T-helper 2 cell treated with Interferon-gamma antibody and Interleukin-4, amounts not matched to agents 5 μg/mL and 100 μg/mL, for 36 hours (primary cell): ENCODE results near the gene RGL1.

Source experiments
- DNase-seq: peaks from one replicate; pipeline ENCODE4 v3.0.0; 2021; ENCODE audit warnings: low spot score
- H3K27ac Mint-ChIP-seq: one replicate; pipeline ENCODE4 v1.8.0; 2021; ENCODE audit warnings: mild to moderate bottlenecking, mixed read lengths
- H3K27me3 Mint-ChIP-seq: one replicate; pipeline ENCODE4 v1.8.0; 2021; ENCODE audit warnings: low read depth, mixed read lengths
- H3K36me3 Mint-ChIP-seq: one replicate; pipeline ENCODE4 v1.8.0; 2021; ENCODE audit warnings: low read depth, mixed read lengths
- H3K4me1 Mint-ChIP-seq: one replicate; pipeline ENCODE4 v1.8.0; 2021; ENCODE audit warnings: low read depth, mixed read lengths
- H3K4me3 Mint-ChIP-seq: one replicate; pipeline ENCODE4 v1.8.0; 2022; ENCODE audit warnings: mild to moderate bottlenecking, moderate library complexity, mixed read lengths
- H3K9me3 Mint-ChIP-seq: one replicate; pipeline ENCODE4 v1.8.0; 2021; ENCODE audit warnings: mixed read lengths

Gene RGL1

DNA sequence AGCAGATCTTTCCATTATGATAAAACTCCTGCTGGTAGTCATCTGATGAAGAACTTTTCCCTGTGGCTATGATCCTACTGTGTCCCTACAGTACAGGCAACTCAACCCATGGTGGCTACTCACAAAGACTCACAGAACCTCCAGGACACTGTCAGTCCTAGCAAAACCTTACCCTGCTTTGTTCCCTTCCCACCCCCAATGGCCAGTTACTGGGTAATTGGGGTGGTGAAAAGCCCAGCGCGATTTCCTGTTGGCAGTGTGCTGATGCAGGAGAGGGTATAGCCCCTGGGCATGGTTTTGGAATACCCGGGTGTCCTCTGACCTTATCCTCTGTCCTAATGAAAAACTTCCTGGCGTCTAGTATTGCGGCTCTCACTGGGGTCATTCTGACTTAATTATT lies 533 bp upstream of the RGL1 start:
- DNase-seq = no peak
- H3K27me3 Mint-ChIP-seq = peaks cover 24% of the 10 kb centered on the region
- peaks cover 13% of the 10 kb centered on the region for H3K4me1 Mint-ChIP-seq
- H3K27ac Mint-ChIP-seq = no peak overlapping the region
- peaks cover 30% of the 10 kb centered on the region for H3K9me3 Mint-ChIP-seq
- peak overlapping the region; percentile 22 for H3K4me3 Mint-ChIP-seq
- H3K36me3 Mint-ChIP-seq = peaks cover 5% of the 10 kb centered on the region

- no peak overlapping the region for H3K27ac Mint-ChIP-seq
- H3K36me3 Mint-ChIP-seq = peaks cover 5% of the 10 kb centered on the region
- H3K27me3 Mint-ChIP-seq = peaks cover 24% of the 10 kb centered on the region
- H3K4me3 Mint-ChIP-seq = peak overlapping the region; percentile 6
- H3K9me3 Mint-ChIP-seq = peaks cover 13% of the 10 kb centered on the region
- no peak for DNase-seq
- peaks cover 13% of the 10 kb centered on the region for H3K4me1 Mint-ChIP-seq
Measured at GRCh38 chr1:183806125-183806524, 1.2 kb downstream of the RGL1 start.

- Mint-ChIP-seq H3K27ac (no peak overlapping the region), H3K9me3 (peaks cover 7% of the 10 kb centered on the region), H3K27me3 (peaks cover 24% of the 10 kb centered on the region), H3K4me1 (peaks cover 13% of the 10 kb centered on the region), H3K4me3 (no peak overlapping the region), H3K36me3 (peaks cover 3% of the 10 kb centered on the region)
- DNase-seq = no peak
Measured at GRCh38 chr1:183806675-183807074, 1.8 kb downstream of the RGL1 start.

DNA sequence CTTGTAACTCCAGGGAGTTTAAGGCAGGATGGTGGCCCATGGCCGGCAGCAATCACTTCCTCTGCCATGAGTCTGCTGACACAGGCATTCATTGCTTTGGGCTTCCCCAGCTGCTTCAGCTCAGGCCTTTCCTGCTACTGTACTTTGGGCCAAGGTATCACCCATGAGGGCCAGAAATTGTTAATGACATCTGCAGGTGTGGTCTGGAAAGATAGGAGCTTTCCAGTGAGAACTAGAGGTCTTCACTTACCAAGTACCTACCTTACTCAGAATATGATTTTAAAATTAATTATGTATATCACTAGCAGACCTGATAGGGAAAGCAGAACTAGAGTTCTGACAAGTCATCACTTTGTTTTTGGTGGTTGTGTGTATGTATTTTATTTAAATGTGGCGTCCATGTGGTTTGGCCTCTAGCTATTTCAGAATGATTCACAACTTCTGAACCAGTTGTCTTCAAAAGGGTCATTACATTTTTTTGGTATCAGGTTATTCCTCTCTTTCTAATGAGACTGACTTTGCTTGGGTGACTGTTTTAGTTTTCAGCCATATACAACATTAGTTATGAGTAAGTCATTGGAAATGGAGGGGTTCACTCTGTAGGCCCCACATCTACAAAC lies 2.7 kb downstream of the RGL1 start:
- Mint-ChIP-seq H3K27ac (no peak overlapping the region), H3K27me3 (peaks cover 24% of the 10 kb centered on the region), H3K36me3 (no peaks in the 10 kb centered on the region), H3K9me3 (no peaks in the 10 kb centered on the region), H3K4me1 (peaks cover 13% of the 10 kb centered on the region), H3K4me3 (no peak overlapping the region)
- no peak for DNase-seq

- DNase-seq = no peak
- no peak overlapping the region for H3K27ac Mint-ChIP-seq
- H3K27me3 Mint-ChIP-seq = peaks cover 21% of the 10 kb centered on the region
- no peaks in the 10 kb centered on the region for H3K9me3 Mint-ChIP-seq
- no peak overlapping the region for H3K4me3 Mint-ChIP-seq
- no peaks in the 10 kb centered on the region for H3K36me3 Mint-ChIP-seq
- H3K4me1 Mint-ChIP-seq = peaks cover 13% of the 10 kb centered on the region
Measured at GRCh38 chr1:183808296-183809027, 3.5 kb downstream of the RGL1 start.

GRCh38 chr1:183810121-183810520 lies 5.2 kb downstream of the RGL1 start:
- Mint-ChIP-seq H3K9me3 (no peaks in the 10 kb centered on the region), H3K36me3 (no peaks in the 10 kb centered on the region), H3K4me3 (no peak overlapping the region), H3K4me1 (peaks cover 11% of the 10 kb centered on the region), H3K27me3 (peaks cover 9% of the 10 kb centered on the region), H3K27ac (no peak overlapping the region)
- no peak for DNase-seq

DNA sequence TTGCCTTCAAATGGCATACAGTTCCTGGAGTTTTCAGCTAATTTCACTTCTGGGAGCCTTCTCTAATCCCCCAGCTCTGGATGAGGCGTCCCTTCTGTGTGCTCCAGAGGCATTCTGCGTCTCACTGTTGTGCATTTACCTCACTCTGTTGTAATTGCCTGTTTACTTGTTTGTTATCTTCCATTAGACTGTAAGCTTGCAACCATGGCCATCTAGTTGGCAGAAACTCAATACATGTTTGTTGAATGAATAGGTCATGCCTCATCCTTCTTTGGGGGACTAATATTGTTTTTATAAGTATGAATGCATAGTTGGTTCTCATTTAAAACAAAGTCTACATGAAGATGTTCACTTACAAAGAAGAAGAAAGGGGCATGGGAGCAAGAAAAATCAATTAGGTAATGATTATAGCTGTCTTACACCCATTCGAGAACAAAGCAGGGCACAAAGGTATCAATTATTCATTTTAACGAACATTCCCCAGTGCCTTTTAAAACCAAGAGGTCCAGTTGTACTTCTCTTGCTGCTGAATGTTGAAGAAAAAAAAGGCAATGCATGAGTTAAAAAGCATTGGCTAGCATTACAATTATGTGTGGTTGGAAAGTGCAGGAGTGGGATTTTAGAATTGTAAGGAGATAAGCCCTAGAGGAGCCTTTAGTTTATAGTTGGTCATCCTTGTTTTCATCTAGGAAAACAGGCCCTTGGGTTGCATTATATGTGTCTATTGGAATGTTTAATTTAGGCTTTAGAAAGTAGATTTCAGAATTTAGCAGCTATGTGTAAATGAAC lies 6.0 kb downstream of the RGL1 start:
- H3K4me1 Mint-ChIP-seq = peaks cover 5% of the 10 kb centered on the region
- H3K9me3 Mint-ChIP-seq = no peaks in the 10 kb centered on the region
- no peak overlapping the region for H3K4me3 Mint-ChIP-seq
- no peaks in the 10 kb centered on the region for H3K36me3 Mint-ChIP-seq
- no peak for DNase-seq
- peaks cover 3% of the 10 kb centered on the region for H3K27me3 Mint-ChIP-seq
- no peak overlapping the region for H3K27ac Mint-ChIP-seq

DNA sequence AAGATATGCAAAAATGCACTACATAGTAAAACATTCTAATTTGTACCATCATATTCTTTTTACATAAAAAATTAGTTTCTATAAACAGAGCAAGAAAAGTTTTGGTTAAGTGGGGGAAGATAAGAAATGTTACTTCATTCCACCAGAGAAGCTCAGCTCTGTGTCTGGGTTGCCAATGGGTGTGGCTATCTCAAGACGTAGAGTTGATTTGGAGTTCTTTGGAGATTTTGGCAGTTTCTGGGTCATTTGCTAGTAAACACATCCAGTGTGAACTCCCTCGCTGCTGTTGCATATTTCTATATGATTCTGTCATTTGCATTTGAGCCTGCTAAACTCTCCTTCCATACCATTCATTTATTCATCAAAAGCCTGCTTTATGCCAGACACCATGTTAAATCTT lies 7.2 kb downstream of the RGL1 start:
- Mint-ChIP-seq H3K27ac (no peak overlapping the region), H3K4me3 (no peak overlapping the region)
- DNase-seq = no peak

DNA sequence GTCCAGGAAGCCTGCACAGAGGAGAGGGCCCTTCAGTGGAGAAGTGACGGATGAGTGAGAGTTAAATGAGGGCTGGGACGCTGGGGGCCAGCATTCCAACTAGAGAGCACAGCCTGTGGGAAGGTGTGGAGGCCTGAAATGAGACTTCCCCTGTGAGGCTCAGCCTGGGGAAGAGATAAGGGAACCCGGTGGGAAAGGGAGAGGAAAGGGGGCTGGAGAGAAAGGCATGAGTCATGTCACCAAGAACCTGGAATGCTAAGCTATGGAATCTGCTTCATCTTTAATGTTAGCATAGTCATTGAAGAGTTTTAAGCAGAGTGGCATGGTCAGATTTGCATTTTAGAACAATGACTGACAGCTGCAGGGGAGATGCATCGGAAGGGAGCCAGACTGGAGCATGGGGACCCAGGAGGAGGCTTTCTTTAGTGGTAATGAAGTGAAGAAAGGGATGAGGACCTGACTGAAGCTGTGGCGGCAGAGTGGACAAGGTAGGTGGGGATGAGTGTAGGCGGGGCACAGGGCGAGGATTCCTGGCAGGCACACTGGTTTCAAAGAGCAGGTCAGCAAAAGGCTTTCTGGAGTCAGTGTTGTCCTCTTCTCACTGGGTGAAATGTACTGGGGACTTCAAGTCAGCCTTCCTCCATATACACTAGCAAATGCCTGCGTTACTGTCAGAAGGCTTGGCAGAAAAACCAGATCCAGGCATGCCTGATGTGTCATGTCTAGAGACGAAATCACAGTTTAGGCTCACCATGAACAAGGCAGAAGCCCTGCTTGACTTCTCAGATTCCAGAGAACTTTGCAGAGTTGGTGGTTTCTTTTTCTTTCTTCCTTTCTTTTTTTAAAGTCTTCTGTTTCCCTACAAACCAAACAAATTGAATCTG lies 8.0 kb downstream of the RGL1 start:
- no peak overlapping the region for H3K4me3 Mint-ChIP-seq
- no peaks in the 10 kb centered on the region for H3K9me3 Mint-ChIP-seq
- no peaks in the 10 kb centered on the region for H3K27me3 Mint-ChIP-seq
- H3K4me1 Mint-ChIP-seq = no peaks in the 10 kb centered on the region
- no peaks in the 10 kb centered on the region for H3K36me3 Mint-ChIP-seq
- no peak for DNase-seq
- no peak overlapping the region for H3K27ac Mint-ChIP-seq

More for the DNA sequence above, 7.2 kb downstream of the RGL1 start:
- H3K36me3 Mint-ChIP-seq = no peaks in the 10 kb centered on the region
- H3K4me1 Mint-ChIP-seq = no peaks in the 10 kb centered on the region
- H3K27me3 Mint-ChIP-seq = no peaks in the 10 kb centered on the region
- no peaks in the 10 kb centered on the region for H3K9me3 Mint-ChIP-seq

DNA sequence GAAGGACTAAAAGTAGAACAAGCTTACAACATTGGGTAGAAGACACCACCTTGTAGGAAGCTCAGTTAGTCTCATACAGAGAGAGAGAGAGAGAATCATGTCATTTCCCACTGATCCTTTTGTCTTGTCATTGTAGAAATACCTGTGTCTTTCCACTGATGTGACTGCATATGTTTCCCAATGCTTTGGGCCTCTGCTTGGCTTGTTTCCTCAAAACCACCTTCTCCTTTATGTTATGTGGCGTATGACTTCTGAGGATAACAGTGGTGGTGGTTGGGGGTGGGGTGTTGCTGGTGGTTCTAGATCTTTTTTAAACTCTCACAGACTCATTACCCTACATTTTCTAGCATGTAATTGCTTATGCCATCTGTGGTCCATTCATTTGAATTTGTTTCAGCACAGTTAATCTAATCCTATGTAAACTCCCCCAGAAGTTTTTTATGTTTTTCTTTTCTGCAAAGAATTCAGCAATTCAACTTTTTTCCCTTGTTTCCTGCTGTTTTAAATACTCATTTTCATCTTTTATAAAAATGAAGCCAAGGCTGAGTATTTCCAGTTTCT lies 9.3 kb downstream of the RGL1 start:
- no peak overlapping the region for H3K4me3 Mint-ChIP-seq
- no peaks in the 10 kb centered on the region for H3K9me3 Mint-ChIP-seq
- no peak overlapping the region for H3K27ac Mint-ChIP-seq
- no peak for DNase-seq
- no peaks in the 10 kb centered on the region for H3K36me3 Mint-ChIP-seq
- no peaks in the 10 kb centered on the region for H3K4me1 Mint-ChIP-seq
- no peaks in the 10 kb centered on the region for H3K27me3 Mint-ChIP-seq

DNA sequence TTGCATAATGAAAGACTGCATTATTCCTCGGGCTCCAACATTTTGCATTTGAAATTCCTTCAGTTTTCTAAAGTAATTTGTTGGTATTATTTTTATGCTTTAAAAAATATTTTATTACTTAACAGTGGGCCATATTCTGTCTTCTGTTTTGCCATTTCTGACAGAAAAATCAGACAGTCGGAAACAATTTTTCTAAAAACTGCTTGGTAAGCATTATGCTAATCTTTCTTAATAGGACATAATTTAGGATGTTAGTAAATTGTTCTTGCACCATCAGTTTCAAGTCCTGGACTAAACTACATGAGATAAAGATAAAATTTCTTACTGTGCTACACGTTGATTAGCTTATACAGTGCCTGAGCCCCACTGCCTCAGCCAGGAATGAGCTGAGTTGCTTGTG lies 11.2 kb downstream of the RGL1 start:
- H3K9me3 Mint-ChIP-seq = no peaks in the 10 kb centered on the region

GRCh38 chr1:183817576-183818288 lies 12.8 kb downstream of the RGL1 start:
- H3K27me3 Mint-ChIP-seq = no peaks in the 10 kb centered on the region

More for the DNA sequence above, 11.2 kb downstream of the RGL1 start:
- no peaks in the 10 kb centered on the region for H3K27me3 Mint-ChIP-seq
- no peak overlapping the region for H3K27ac Mint-ChIP-seq
- no peaks in the 10 kb centered on the region for H3K4me1 Mint-ChIP-seq
- no peak overlapping the region for H3K4me3 Mint-ChIP-seq
- DNase-seq = no peak
- no peaks in the 10 kb centered on the region for H3K36me3 Mint-ChIP-seq

GRCh38 chr1:183819059-183819458 lies 14.1 kb downstream of the RGL1 start:
- Mint-ChIP-seq H3K27me3 (no peaks in the 10 kb centered on the region), H3K4me1 (peaks cover 2% of the 10 kb centered on the region), H3K4me3 (no peak overlapping the region), H3K9me3 (no peaks in the 10 kb centered on the region), H3K27ac (no peak overlapping the region), H3K36me3 (no peaks in the 10 kb centered on the region)
- DNase-seq = no peak

More at GRCh38 chr1:183817576-183818288, 12.8 kb downstream of the RGL1 start:
- no peaks in the 10 kb centered on the region for H3K36me3 Mint-ChIP-seq
- H3K9me3 Mint-ChIP-seq = no peaks in the 10 kb centered on the region
- no peak overlapping the region for H3K4me3 Mint-ChIP-seq
- peaks cover 2% of the 10 kb centered on the region for H3K4me1 Mint-ChIP-seq
- DNase-seq = no peak
- H3K27ac Mint-ChIP-seq = no peak overlapping the region
